Measurements from ENCODE around the gene ARMC12.

The ARMC12 gene

DNA sequence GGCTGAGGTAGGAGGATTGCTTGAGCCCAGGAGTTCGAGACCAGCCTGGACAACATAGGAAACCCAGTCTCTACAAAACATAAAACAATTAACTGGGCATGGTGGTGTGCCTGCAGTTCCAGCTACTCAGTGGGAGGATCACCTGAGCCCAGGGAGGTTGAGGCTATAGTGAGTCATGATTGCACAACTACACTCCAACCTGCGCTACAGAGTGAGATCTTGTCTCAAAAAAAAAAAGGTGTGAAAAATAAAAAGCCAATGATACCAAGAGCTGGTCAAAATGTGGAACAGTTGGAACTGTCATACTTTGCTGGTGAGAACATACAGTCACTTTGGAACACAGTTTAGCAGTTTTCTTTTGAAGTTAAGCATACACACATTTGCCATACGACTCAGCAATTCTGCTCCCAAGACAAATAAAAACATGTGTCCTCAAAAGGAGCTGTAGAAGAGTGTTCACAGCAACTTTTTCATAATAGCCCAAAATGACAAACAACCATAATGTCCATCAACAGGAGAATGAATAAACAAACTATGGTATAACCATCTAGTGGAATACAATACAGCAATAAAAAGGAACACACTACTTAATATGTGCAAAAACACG is 26.5 kb upstream of the ARMC12 start:
- no peak for DNase-seq (ENCODE audit: insufficient read length, low spot score)
- FAIRE-seq = no peak
- TF ChIP-seq, protein P1, sequence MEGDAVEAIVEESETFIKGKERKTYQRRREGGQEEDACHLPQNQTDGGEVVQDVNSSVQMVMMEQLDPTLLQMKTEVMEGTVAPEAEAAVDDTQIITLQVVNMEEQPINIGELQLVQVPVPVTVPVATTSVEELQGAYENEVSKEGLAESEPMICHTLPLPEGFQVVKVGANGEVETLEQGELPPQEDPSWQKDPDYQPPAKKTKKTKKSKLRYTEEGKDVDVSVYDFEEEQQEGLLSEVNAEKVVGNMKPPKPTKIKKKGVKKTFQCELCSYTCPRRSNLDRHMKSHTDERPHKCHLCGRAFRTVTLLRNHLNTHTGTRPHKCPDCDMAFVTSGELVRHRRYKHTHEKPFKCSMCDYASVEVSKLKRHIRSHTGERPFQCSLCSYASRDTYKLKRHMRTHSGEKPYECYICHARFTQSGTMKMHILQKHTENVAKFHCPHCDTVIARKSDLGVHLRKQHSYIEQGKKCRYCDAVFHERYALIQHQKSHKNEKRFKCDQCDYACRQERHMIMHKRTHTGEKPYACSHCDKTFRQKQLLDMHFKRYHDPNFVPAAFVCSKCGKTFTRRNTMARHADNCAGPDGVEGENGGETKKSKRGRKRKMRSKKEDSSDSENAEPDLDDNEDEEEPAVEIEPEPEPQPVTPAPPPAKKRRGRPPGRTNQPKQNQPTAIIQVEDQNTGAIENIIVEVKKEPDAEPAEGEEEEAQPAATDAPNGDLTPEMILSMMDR (IDR thresholded peaks at IDR 0.05; ENCODE audit: insufficient read depth, missing control alignments) = no peak

DNA sequence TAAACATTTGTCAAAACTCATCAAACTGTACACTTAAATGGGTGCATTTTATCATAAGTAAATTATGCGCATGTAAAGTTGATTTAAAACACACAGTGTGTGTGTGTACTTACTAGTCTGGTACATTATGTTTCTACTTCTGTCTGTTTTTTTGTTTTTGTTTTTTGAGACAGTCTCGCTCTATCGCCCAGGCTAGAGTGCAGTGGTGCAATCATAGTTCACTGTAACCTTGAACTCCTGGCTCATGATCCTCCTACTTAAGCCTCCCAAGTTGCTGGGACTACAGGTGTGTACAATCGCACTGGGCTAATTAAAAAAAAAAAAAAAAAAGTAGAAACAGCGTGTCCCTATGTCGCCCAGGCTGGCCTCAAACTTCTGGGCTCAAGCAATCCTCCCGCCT is 25.1 kb upstream of the ARMC12 start:
- FAIRE-seq (no peak), DNase-seq (ENCODE audit: insufficient read length, low spot score) (no peak)
- TF ChIP-seq, protein P1 (IDR thresholded peaks at IDR 0.05; ENCODE audit: insufficient read depth, missing control alignments) = no peak

DNA sequence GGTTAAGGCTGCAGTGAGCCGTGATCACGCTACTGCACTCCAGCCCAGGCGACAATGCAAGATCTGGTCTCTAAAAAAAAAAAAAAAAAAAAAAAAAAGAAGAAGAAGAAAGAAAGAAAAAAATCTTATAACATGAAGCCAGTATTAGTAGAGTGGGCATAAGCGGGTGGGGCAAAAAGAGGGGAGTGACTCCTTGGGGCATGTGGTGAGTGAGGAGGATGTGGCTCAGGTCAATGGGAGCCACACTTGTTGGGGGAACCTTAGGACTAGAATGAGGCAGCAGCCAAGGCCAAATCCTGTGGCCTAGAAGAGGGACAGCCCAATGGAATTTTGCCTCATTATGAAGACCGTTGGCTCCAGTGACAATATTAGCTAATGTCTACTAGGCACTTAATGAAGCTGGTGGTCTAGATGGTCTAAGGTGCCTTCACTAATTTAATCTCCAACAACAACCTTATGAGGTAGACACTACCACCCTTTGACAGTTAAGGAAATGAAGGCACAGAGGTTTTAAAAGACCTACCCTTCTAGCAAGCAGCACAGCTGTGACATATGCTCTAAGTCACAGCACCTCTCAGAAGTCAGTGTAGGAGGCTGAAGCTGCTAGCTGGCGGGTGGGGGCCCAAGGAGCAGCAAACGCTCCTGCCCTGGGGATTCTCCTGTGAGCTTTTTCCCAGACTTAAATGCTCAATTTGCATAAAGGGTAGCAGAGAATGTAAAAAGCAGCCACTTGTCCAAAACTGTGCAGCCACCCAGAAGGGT is 23.6 kb upstream of the ARMC12 start:
- TF ChIP-seq, protein P1 (IDR thresholded peaks at IDR 0.05; ENCODE audit: insufficient read depth, missing control alignments) = no peak

DNA sequence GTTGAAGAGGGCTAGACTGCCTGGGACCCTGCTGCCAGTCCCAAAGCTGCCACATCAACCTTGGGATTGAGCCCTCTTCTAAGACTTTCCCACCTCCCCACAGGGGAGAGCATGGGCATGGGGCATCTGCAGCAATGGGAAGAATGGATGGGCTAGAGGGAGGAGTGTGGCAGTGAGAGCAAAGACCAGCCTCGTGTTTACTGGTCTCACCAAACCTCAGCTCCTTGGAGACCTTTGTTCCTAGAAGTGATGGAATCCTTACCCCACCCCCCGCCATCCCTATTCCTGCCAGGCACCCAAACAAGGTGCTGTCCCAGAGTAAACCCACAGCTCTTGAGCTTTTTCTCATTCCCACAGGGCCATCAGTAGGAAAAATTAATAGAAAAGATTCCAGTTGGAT is 20.0 kb upstream of the ARMC12 start:
- TF ChIP-seq, protein P1 (IDR thresholded peaks at IDR 0.05; ENCODE audit: insufficient read depth, missing control alignments) = no peak
- FAIRE-seq (no peak), DNase-seq (ENCODE audit: insufficient read length, low spot score) (no peak)

More for the DNA sequence above, 23.6 kb upstream of the ARMC12 start:
- FAIRE-seq = no peak
- no peak for DNase-seq (ENCODE audit: insufficient read length, low spot score)

DNA sequence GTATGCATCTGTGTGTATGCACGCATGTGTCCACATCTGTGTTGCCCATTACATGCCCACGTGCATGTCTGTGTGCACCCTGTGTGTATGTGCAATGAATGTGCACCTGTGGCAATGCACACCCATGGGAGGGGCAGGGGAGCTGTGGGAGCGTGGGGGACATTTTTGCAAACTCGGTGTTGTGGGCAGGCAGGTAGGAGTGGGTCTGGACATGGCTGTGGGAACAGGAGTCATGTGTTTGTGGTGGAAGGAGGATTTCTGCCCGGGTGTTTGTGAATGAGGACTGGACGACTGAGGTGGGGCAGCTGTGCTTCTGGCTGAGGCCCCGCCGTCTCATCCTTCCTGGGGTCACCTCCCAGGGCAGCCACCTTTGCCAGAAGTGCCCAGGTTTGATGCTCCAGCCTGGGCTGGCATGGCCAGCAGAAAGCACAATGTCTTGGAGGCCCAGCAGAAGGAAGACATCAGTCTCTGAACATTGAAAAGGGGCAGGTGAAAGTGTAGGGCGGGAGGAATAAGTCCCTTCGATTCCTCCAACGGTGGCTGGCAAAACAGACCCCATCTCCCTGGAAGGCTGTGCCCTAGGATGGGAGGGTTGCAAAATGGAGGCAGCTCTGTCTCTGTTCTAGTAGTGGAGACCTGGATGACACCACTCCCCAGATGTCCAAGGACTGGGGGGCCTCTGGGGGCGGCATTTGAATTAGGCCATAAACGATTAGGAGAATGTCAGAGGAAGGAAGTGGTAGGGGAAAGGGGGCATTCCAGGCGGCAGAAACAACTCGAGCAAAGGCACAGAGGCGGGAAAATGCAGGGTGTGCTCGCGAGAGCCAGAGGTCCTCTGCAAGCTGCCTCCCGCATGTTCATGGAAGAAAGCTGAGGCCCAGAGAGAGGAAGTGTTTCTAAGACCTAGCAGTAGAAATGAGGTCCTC is 19.1 kb upstream of the ARMC12 start:
- DNase-seq (ENCODE audit: insufficient read length, low spot score) (no peak), FAIRE-seq (no peak)

DNA sequence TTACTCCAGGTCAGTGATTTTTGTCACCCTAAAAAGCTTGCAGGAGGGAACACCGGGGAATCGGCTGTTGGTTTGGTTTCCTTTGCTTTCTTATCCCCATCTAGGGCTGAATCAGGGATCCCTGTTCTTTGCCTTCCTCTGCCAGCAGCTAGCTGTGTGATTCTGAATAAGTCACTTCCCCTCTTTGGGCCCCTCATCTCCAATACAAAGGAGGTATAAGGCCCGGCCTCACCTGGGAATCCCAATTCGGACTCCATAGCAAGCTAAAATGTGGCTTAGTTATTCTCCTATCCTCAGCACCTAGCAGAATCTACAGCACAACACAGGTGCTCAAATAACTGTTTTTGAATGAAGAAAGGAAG is 18.5 kb upstream of the ARMC12 start:
- FAIRE-seq (no peak), DNase-seq (ENCODE audit: insufficient read length, low spot score) (no peak)
- TF ChIP-seq, protein P1 (IDR thresholded peaks at IDR 0.05; ENCODE audit: insufficient read depth, missing control alignments) = no peak

More for the DNA sequence above, 19.1 kb upstream of the ARMC12 start:
- TF ChIP-seq, protein P1 (IDR thresholded peaks at IDR 0.05; ENCODE audit: insufficient read depth, missing control alignments) = no peak

Measured in D721Med (cell line).